Measurements from ENCODE around the gene COTL1. TPM values are rescaled to one million over a fixed set of nuclear protein-coding genes. Genes with fewer than 3 reads are reported as not detected.
A peak's percentile ranks its signal among the peaks of the same experiment; 100 is the strongest.

COTL1 gene
- total and polyA plus RNA-seq, 9 of the 15 experiments (the other 6 are each of a cell fraction or from before 2014, with no cell fraction given) = 27.7 to 185 (median 72.5) TPM

- TF ChIP-seq RBM17 (IDR thresholded peaks at IDR 0.05; ENCODE audit: borderline replicate concordance, low read depth, low read length) (no peak), SLC30A9 (CRISPR knock-in tag; IDR thresholded peaks at IDR 0.05) (no peak), KLF16 (IDR thresholded peaks at IDR 0.05) (no peak), HDAC1 (IDR thresholded peaks at IDR 0.05) (peak in 1 of 2 experiments; percentile 42; a peak in 1 of 4 replicates), SNAPC5 (CRISPR knock-in tag; IDR thresholded peaks at IDR 0.05) (no peak), ZNF274 (IDR thresholded peaks at IDR 0.05; ENCODE audit: borderline replicate concordance, low read depth, low read length) (no peak), CCAR2 (IDR thresholded peaks at IDR 0.05; ENCODE audit: low read depth, low read length) (no peak), ZNF766 (CRISPR knock-in tag; conservative IDR thresholded peaks at IDR 0.05) (no peak), CHAMP1 (IDR thresholded peaks at IDR 0.05) (no peak), ZNF583 (CRISPR knock-in tag; IDR thresholded peaks at IDR 0.05) (no peak), ETS2 (tag; IDR thresholded peaks at IDR 0.05; ENCODE audit: borderline replicate concordance, poor library complexity, severe bottlenecking) (no peak), AFF1 (IDR thresholded peaks at IDR 0.05; ENCODE audit: low read depth in 1 of 2, partially characterized antibody in 2 of 2) (no peak), ZNF518B (CRISPR knock-in tag; IDR thresholded peaks at IDR 0.05) (no peak), SAFB (IDR thresholded peaks at IDR 0.05; ENCODE audit: borderline replicate concordance, low read depth, low read length) (no peak), ZNF57 (CRISPR knock-in tag; IDR thresholded peaks at IDR 0.05) (no peak), RFX7 (CRISPR knock-in tag; IDR thresholded peaks at IDR 0.05) (no peak), DACH1 (IDR thresholded peaks at IDR 0.05; ENCODE audit: partially characterized antibody) (no peak), SRSF1 (IDR thresholded peaks at IDR 0.05; ENCODE audit: low read depth, low read length) (no peak)
These were observed 4.3 kb downstream of the COTL1 start (continued) for GRCh38 chr16:84613408-84614072.

All from K562 (cell line).